ENCODE data around the gene METTL2B. TPM values are rescaled to one million over a fixed set of nuclear protein-coding genes. Genes with fewer than 3 reads are reported as not detected.

Gene METTL2B
- total RNA-seq, 1 donor from 2014 or later = 26.3 TPM

DNA sequence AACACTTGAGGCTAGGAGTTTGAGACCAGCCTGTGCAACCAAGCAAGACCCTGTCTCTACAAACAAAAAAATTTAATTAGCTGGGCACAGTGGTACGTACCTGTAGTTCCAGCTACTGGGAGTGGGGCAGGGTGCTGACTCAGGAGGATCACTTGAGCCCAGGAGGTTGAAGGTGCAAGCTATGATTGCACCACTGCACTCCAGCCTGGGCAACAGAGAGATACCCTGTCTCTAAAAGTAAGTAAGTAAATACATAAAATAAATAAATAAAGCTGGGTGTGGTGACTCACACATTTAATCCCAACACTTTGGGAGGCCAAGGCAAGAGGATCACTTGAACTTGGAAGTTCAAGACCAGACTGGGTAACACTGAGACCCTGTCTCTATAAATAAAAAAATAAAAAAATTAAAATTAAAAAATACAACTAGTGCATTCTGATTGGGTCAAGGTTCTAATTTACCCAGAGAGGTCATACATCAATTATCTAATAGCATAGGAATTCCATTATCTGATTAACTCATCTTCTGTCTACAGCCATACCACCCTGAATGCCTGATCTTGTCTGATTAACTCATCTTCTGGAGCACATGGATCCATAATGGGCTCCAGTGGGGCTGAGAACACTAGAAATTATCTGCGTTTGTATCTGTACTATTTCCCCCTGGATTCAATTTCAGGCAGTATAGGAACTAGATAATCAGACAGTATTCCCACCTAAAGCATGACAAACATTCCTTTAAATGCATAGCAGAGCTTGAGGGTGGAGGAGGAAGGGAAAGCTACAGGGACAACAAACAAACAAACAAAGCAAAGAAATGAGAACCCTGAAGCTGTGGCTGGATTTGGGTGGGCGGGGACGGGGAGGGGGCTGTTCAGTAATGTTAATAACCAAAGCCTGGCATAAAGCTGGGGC is 41.9 kb upstream of the METTL2B start:
- Mint-ChIP-seq H3K27ac (ENCODE audit: unreplicated experiment) (no peak overlapping the region), H3K4me3 (ENCODE audit: unreplicated experiment) (no peak overlapping the region), H3K27me3 (ENCODE audit: low read depth) (peaks cover 6% of the 10 kb centered on the region), H3K4me1 (ENCODE audit: low read depth) (peaks cover 5% of the 10 kb centered on the region), H3K36me3 (ENCODE audit: low read depth) (no peaks in the 10 kb centered on the region), H3K9me3 (ENCODE audit: low read depth) (no peaks in the 10 kb centered on the region)
- no peak for TF ChIP-seq CTCF (IDR thresholded peaks at IDR 0.05)
- DNase-seq (ENCODE audit: low spot score) = no peak

DNA sequence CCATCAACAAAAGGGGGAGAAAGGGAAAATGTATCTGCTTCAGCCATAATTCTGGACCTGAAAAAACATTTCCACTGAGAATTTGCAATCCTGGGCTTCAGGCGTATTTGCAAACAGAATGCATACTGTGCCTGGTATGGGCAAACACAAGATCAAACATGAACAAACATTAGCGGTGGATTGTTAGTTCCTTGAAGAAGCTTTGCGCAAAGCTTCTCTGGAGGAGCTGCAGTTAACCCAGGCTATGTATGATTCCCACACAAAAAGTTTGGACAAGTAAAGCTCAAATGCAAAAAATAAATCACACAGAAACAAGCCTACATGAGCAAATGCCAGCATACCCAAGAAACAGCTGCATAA is 41.2 kb upstream of the METTL2B start:
- H3K4me1 Mint-ChIP-seq (ENCODE audit: low read depth) = peaks cover 5% of the 10 kb centered on the region
- H3K27ac Mint-ChIP-seq (ENCODE audit: unreplicated experiment) = no peak overlapping the region
- no peaks in the 10 kb centered on the region for H3K9me3 Mint-ChIP-seq (ENCODE audit: low read depth)
- no peak overlapping the region for H3K4me3 Mint-ChIP-seq (ENCODE audit: unreplicated experiment)
- no peak for DNase-seq (ENCODE audit: low spot score)
- H3K36me3 Mint-ChIP-seq (ENCODE audit: low read depth) = no peaks in the 10 kb centered on the region
- no peak for TF ChIP-seq CTCF (IDR thresholded peaks at IDR 0.05)
- peaks cover 6% of the 10 kb centered on the region for H3K27me3 Mint-ChIP-seq (ENCODE audit: low read depth)

GRCh38 chr7:128437426-128438332 is 38.9 kb upstream of the METTL2B start:
- H3K27ac Mint-ChIP-seq (ENCODE audit: unreplicated experiment) = no peak overlapping the region
- H3K9me3 Mint-ChIP-seq (ENCODE audit: low read depth) = no peaks in the 10 kb centered on the region

DNA sequence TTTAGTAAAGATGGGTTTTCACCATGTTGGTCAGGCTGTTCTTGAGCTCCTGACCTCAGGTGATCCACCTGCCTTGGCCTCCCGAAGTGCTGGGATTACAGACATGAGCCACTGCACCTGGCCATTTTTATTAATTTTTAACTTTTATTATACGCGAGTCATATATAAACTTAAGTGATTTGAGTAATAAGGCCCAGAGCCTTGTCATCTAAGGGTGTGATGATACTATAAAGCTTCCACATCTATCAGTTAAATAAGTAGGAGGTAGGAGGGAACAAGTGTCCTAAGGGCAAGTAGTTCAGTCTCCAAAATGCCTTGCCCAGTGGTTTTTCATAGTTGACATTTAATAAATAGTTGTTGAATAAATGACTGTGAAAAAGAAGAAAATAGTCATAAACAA is 34.2 kb upstream of the METTL2B start:
- H3K4me3 Mint-ChIP-seq (ENCODE audit: unreplicated experiment) = no peak overlapping the region
- H3K27me3 Mint-ChIP-seq (ENCODE audit: low read depth) = no peaks in the 10 kb centered on the region
- H3K27ac Mint-ChIP-seq (ENCODE audit: unreplicated experiment) = no peak overlapping the region
- H3K4me1 Mint-ChIP-seq (ENCODE audit: low read depth) = peaks cover 10% of the 10 kb centered on the region
- TF ChIP-seq CTCF (IDR thresholded peaks at IDR 0.05) = no peak
- no peaks in the 10 kb centered on the region for H3K36me3 Mint-ChIP-seq (ENCODE audit: low read depth)
- DNase-seq (ENCODE audit: low spot score) = no peak
- no peaks in the 10 kb centered on the region for H3K9me3 Mint-ChIP-seq (ENCODE audit: low read depth)

More at GRCh38 chr7:128437426-128438332, 38.9 kb upstream of the METTL2B start:
- Mint-ChIP-seq H3K4me1 (ENCODE audit: low read depth) (no peaks in the 10 kb centered on the region), H3K27me3 (ENCODE audit: low read depth) (peaks cover 6% of the 10 kb centered on the region), H3K4me3 (ENCODE audit: unreplicated experiment) (no peak overlapping the region), H3K36me3 (ENCODE audit: low read depth) (no peaks in the 10 kb centered on the region)
- no peak for DNase-seq (ENCODE audit: low spot score)
- TF ChIP-seq CTCF (IDR thresholded peaks at IDR 0.05) = no peak
